Activated CD4-positive, alpha-beta memory T cell treated with anti-CD3 and anti-CD28 coated beads, Interleukin-2, amount 10 ng/mL, durations not matched to agents 7 days and 5 days (primary cell): Measurements from ENCODE around the gene IP6K1. TPM values are rescaled to one million over a fixed set of nuclear protein-coding genes. Genes with fewer than 3 reads are reported as not detected.
"Not testable (repeated sequence)": the region's sequence is repeated elsewhere in the genome, so short reads cannot be mapped to it uniquely, and the experiment has no call there.

Experiments used
- CTCF ChIA-PET: fragments of 350-600 bp; sonication (Branson Sonifier 250); formaldehyde crosslinking; loops from one replicate; lab custom pipeline; 2021; ENCODE audit warnings: antibody characterized with exemption, inconsistent platforms; lab: Charles Lee
- POLR2A ChIA-PET: fragments of 350-600 bp; sonication (Branson Sonifier 250); formaldehyde crosslinking; loops from one replicate; lab custom pipeline; 2021; ENCODE audit warnings: antibody characterized with exemption; lab: Charles Lee
- DNase-seq: peaks from one replicate; pipeline ENCODE4 v3.0.0-alpha.2; 2020
- H3K27ac Mint-ChIP-seq: one replicate; pipeline ENCODE4 v1.8.0; 2021; ENCODE audit warnings: mild to moderate bottlenecking, mixed read lengths
- H3K27me3 Mint-ChIP-seq: one replicate; pipeline ENCODE4 v1.8.0; 2021; ENCODE audit warnings: mixed read lengths
- H3K36me3 Mint-ChIP-seq: one replicate; pipeline ENCODE4 v1.8.0; 2021; ENCODE audit warnings: low read depth, mixed read lengths
- H3K4me1 Mint-ChIP-seq: one replicate; pipeline ENCODE4 v1.8.0; 2021; ENCODE audit warnings: mixed read lengths
- H3K4me3 Mint-ChIP-seq: one replicate; pipeline ENCODE4 v1.8.0; 2021; ENCODE audit warnings: mild to moderate bottlenecking, mixed read lengths
- H3K9me3 Mint-ChIP-seq: one replicate; pipeline ENCODE4 v1.8.0; 2021; ENCODE audit warnings: mixed read lengths
- total RNA-seq, 2 experiments: library from RNA; stranded (reverse); gene quantifications; one replicate each; pipeline ENCODE4 v1.2.3, GENCODE V29; 2021

Gene IP6K1
- total RNA-seq, 2 experiments from 2014 or later: 38.8 to 39.2 TPM

- POLR2A ChIA-PET: no interaction called here
Observed at GRCh38 chr3:49699281-49699979, 86.9 kb downstream of the IP6K1 start.

GRCh38 chr3:49695350-49696015 lies 90.9 kb downstream of the IP6K1 start:
- H3K4me3 Mint-ChIP-seq, DNase-seq, CTCF ChIA-PET, H3K36me3 Mint-ChIP-seq, H3K27ac Mint-ChIP-seq, H3K4me1 Mint-ChIP-seq, H3K27me3 Mint-ChIP-seq, H3K9me3 Mint-ChIP-seq: not testable (repeated sequence)
- POLR2A ChIA-PET: interaction anchor here (0.6 kb wide), 1 partner anchor 540 kb away, joined by 3 read pairs; no protein-coding TSS in a partner anchor

More at GRCh38 chr3:49699281-49699979, 86.9 kb downstream of the IP6K1 start:
- peaks cover 7% of the 10 kb centered on the region for H3K36me3 Mint-ChIP-seq
- no peak overlapping the region for H3K4me3 Mint-ChIP-seq
- no peaks in the 10 kb centered on the region for H3K4me1 Mint-ChIP-seq
- no peak overlapping the region for H3K27ac Mint-ChIP-seq
- H3K27me3 Mint-ChIP-seq: no peaks in the 10 kb centered on the region
- no peaks in the 10 kb centered on the region for H3K9me3 Mint-ChIP-seq
- CTCF ChIA-PET: no interaction called here
- no peak for DNase-seq

GRCh38 chr3:49694409-49695070 lies 91.8 kb downstream of the IP6K1 start:
- H3K9me3 Mint-ChIP-seq, H3K36me3 Mint-ChIP-seq, H3K4me3 Mint-ChIP-seq, DNase-seq, H3K27me3 Mint-ChIP-seq, CTCF ChIA-PET, POLR2A ChIA-PET, H3K27ac Mint-ChIP-seq: not testable (repeated sequence)
- peaks cover 17% of the 10 kb centered on the region for H3K4me1 Mint-ChIP-seq

- H3K36me3 Mint-ChIP-seq, POLR2A ChIA-PET, H3K9me3 Mint-ChIP-seq, H3K27me3 Mint-ChIP-seq, H3K27ac Mint-ChIP-seq, DNase-seq, CTCF ChIA-PET: not testable (repeated sequence)
- Mint-ChIP-seq H3K4me3 (peak overlapping the region; percentile 97), H3K4me1 (peaks cover 28% of the 10 kb centered on the region)
Observed at GRCh38 chr3:49691481-49691880, 94.9 kb downstream of the IP6K1 start.

GRCh38 chr3:49690856-49691255 lies 95.5 kb downstream of the IP6K1 start:
- DNase-seq, H3K27ac Mint-ChIP-seq, H3K9me3 Mint-ChIP-seq: not testable (repeated sequence)

GRCh38 chr3:49689908-49690624 lies 96.3 kb downstream of the IP6K1 start:
- Mint-ChIP-seq H3K4me3 (peak overlapping the region; percentile 97), H3K27ac (peak overlapping the region; percentile 87), H3K4me1 (peaks cover 33% of the 10 kb centered on the region), H3K27me3 (peaks cover 12% of the 10 kb centered on the region)
- H3K9me3 Mint-ChIP-seq, DNase-seq, H3K36me3 Mint-ChIP-seq: not testable (repeated sequence)
- CTCF ChIA-PET: interaction anchor here (0.8 kb wide), 1 partner anchor 78 kb away, joined by 3 read pairs; no protein-coding TSS in a partner anchor
- POLR2A ChIA-PET: interaction anchor here (0.6 to 1.2 kb wide), 3 partner anchors 34 to 150 kb away, joined by 3 to 6 read pairs (median 3); no protein-coding TSS in a partner anchor

More at GRCh38 chr3:49690856-49691255, 95.5 kb downstream of the IP6K1 start:
- H3K36me3 Mint-ChIP-seq, POLR2A ChIA-PET, CTCF ChIA-PET, H3K27me3 Mint-ChIP-seq: not testable (repeated sequence)
- Mint-ChIP-seq H3K4me1 (peaks cover 30% of the 10 kb centered on the region), H3K4me3 (peak overlapping the region; percentile 97)

GRCh38 chr3:49689046-49689907 lies 97.1 kb downstream of the IP6K1 start, which contains the start of the genes MST1 and RNF123:
Gene MST1, minus strand, starts transcription at chr3:49689474. Its CDS starts 783 bp downstream, at chr3:49688691.
Gene RNF123, plus strand, starts transcription at chr3:49689557. Its CDS starts 1,609 bp downstream, at chr3:49691166.
- Mint-ChIP-seq H3K9me3 (no peaks in the 10 kb centered on the region), H3K36me3 (peaks cover 7% of the 10 kb centered on the region), H3K27ac (peak within 1 kb of the TSS; percentile 87), H3K4me3 (peak within 1 kb of the TSS; percentile 97), H3K27me3 (peaks cover 12% of the 10 kb centered on the region), H3K4me1 (peaks cover 33% of the 10 kb centered on the region)
- DNase-seq: peak; percentile 93
- ChIA-PET CTCF (interaction anchor here (0.8 kb wide), 1 partner anchor 77 kb away, joined by 3 read pairs; no protein-coding TSS in a partner anchor), POLR2A (interaction anchor here (0.6 to 1.2 kb wide), 3 partner anchors 35 to 149 kb away, joined by 3 to 6 read pairs (median 3); no protein-coding TSS in a partner anchor)

GRCh38 chr3:49688338-49689045 lies 97.8 kb downstream of the IP6K1 start:
- DNase-seq: not testable (repeated sequence)

GRCh38 chr3:49687424-49687795 lies 98.9 kb downstream of the IP6K1 start:
- CTCF ChIA-PET, POLR2A ChIA-PET, H3K27ac Mint-ChIP-seq, H3K4me3 Mint-ChIP-seq, DNase-seq, H3K9me3 Mint-ChIP-seq: not testable (repeated sequence)
- H3K36me3 Mint-ChIP-seq: peaks cover 13% of the 10 kb centered on the region
- H3K4me1 Mint-ChIP-seq: peaks cover 33% of the 10 kb centered on the region
- H3K27me3 Mint-ChIP-seq: peaks cover 12% of the 10 kb centered on the region

More at GRCh38 chr3:49688338-49689045, 97.8 kb downstream of the IP6K1 start:
- H3K9me3 Mint-ChIP-seq, H3K36me3 Mint-ChIP-seq, CTCF ChIA-PET: not testable (repeated sequence)
- H3K4me1 Mint-ChIP-seq: peaks cover 33% of the 10 kb centered on the region
- H3K27me3 Mint-ChIP-seq: peaks cover 12% of the 10 kb centered on the region
- peak overlapping the region; percentile 97 for H3K4me3 Mint-ChIP-seq
- POLR2A ChIA-PET: interaction anchor here (1.2 kb wide), 1 partner anchor 149 kb away, joined by 6 read pairs; no protein-coding TSS in a partner anchor
- peak overlapping the region; percentile 87 for H3K27ac Mint-ChIP-seq

- H3K4me3 Mint-ChIP-seq, POLR2A ChIA-PET, DNase-seq, H3K27ac Mint-ChIP-seq, CTCF ChIA-PET, H3K9me3 Mint-ChIP-seq: not testable (repeated sequence)
- H3K36me3 Mint-ChIP-seq: peaks cover 13% of the 10 kb centered on the region
- H3K4me1 Mint-ChIP-seq: peaks cover 33% of the 10 kb centered on the region
- peaks cover 12% of the 10 kb centered on the region for H3K27me3 Mint-ChIP-seq
Observed at GRCh38 chr3:49686769-49687423, 99.4 kb downstream of the IP6K1 start.

GRCh38 chr3:49686346-49686745 lies 100.0 kb downstream of the IP6K1 start:
- H3K9me3 Mint-ChIP-seq, H3K27ac Mint-ChIP-seq, CTCF ChIA-PET, H3K4me3 Mint-ChIP-seq, DNase-seq, POLR2A ChIA-PET: not testable (repeated sequence)
- H3K4me1 Mint-ChIP-seq: peaks cover 32% of the 10 kb centered on the region
- H3K36me3 Mint-ChIP-seq: peaks cover 13% of the 10 kb centered on the region
- peaks cover 12% of the 10 kb centered on the region for H3K27me3 Mint-ChIP-seq
